GM12874 (cell line): ENCODE measurements around the gene FAM25G.

Experiments used
- TF ChIP-seq, protein P1 (sequence below): IDR thresholded peaks from 2 replicates; pipeline ENCODE4 v1.5.1; 2011; ENCODE audit warnings: low read depth, mild to moderate bottlenecking, control low read depth, low read length, moderate library complexity; ENCODE audit not compliant: insufficient read depth

FAM25G gene

DNA sequence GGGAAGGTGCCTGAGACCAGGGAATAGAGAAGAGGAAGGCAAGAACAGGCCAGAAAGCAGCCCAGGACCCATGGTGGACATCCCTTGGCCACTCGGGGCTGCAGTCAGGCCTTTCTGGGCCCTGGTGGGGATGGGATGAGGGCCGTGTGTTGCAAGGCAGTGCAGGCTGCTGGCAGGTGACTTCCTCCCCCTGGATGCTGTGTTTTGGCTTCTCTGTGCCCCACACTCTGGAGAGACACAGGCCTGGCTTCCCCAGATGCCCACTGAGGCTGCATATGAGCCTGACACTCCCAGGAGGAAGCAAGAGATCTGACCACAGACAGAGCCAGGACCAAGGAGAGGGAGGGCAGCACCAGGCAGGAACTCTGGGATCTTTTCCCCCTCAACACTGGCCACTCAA, 47.5 kb downstream of the FAM25G start:
- TF ChIP-seq, protein P1, sequence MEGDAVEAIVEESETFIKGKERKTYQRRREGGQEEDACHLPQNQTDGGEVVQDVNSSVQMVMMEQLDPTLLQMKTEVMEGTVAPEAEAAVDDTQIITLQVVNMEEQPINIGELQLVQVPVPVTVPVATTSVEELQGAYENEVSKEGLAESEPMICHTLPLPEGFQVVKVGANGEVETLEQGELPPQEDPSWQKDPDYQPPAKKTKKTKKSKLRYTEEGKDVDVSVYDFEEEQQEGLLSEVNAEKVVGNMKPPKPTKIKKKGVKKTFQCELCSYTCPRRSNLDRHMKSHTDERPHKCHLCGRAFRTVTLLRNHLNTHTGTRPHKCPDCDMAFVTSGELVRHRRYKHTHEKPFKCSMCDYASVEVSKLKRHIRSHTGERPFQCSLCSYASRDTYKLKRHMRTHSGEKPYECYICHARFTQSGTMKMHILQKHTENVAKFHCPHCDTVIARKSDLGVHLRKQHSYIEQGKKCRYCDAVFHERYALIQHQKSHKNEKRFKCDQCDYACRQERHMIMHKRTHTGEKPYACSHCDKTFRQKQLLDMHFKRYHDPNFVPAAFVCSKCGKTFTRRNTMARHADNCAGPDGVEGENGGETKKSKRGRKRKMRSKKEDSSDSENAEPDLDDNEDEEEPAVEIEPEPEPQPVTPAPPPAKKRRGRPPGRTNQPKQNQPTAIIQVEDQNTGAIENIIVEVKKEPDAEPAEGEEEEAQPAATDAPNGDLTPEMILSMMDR: no peak

DNA sequence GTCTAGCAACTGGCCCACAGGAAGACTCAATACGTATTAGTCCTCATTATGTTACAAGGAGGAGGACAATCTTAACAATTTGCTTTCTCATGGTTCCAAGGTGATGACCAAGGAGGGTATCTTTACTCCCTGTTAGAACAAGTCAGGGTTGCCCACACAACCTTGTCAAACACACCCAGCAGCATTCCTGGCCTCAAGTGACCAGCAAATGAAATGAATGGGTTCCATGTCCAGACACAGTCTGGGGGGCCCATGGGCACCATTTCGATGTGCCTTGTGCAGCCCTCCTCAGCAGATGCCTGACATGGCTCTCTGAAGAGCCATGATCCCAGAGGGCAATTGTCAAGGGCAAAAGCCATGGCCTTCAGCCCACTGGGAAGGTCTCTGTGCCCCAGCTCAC, 48.4 kb downstream of the FAM25G start:
- TF ChIP-seq, protein P1: no peak

GRCh38 chr10:47442351-47442750, 49.1 kb downstream of the FAM25G start:
- TF ChIP-seq, protein P1: no peak

DNA sequence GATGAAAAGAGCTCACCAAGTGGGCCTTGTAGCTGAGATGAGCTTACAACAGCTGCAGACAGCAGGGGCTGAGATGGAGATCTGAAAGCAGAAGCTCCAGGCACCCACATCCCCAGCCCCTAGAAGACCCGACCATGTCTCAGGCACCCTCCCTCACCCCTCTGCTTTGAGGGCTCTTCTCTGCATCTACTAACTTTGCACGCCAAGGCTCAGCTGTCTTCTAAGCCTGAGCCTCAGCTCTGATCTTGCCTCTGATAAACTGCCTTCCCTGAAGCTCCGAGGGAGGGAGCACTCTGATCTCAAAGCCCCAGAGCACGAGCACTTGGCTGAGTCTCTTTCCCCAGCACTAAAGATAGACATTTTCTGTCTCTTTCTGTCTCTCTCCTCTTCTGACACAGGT, 49.6 kb downstream of the FAM25G start:
- TF ChIP-seq, protein P1: no peak

- TF ChIP-seq, protein P1: no peak
Measured at GRCh38 chr10:47440207-47440606, 51.3 kb downstream of the FAM25G start.

- TF ChIP-seq, protein P1: peak; percentile 52
Measured at GRCh38 chr10:47438857-47439474, 52.5 kb downstream of the FAM25G start.
